ENCODE measurements around the gene EGFL7.
"Not testable (repeated sequence)": the region's sequence is repeated elsewhere in the genome, so short reads cannot be mapped to it uniquely, and the experiment has no call there.

EGFL7 gene

DNA sequence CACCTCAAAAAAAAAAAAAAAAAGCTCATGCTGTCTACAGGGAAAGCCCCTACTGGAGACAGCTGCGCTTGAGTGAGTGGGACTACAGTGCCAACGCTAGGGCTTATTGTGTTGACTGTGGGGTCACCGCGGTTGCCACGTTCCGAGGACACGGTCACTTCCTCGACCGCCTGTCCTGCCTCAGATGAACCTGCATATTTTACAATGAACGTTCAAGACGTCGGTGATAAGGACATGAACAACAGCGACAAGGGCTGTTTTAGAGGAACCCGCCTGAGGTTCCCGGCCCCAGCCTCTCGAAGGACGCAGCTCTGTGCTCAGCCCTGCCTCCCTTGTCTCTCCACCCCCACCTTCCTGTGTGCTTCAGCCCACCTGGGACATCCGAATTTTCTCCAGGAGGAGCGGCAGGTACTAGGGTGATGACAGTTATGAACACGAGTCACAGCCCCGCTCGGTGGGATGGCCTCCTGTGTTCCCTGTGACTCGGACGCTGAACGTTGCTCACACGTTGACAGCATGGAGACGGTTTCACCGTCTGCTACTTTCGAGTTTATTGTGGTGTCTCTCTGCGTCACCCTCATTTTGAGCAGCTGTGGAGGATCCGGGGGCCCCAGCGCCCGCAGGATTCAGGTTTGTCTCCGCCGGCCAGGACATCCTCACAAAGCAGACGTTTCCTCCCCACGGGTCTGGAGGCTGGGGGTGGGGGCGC lies 38.4 kb downstream of the EGFL7 start:
- Histone ChIP-seq H3K27me3 (ENCODE audit: control insufficient read depth in 1 of 2, insufficient read depth in 2 of 2, low read length in 2 of 2) (peaks cover 10% of the 10 kb centered on the region in 2 donors), H3K9me3 (ENCODE audit: control insufficient read depth in 1 of 2, low read length in 2 of 2) (no peaks in the 10 kb centered on the region), H3K4me3 (ENCODE audit: low read depth in 1 of 2, low read length in 2 of 2) (peak overlapping the region; percentile 45 to 46), H3K9ac (ENCODE audit: low read depth in 1 of 2, low read length in 2 of 2) (peak overlapping the region in 1 of 2 donors; percentile 60), H3K27ac (ENCODE audit: low read depth, low read length) (no peak overlapping the region), H3K4me1 (ENCODE audit: control insufficient read depth in 1 of 2, insufficient read depth in 2 of 2, low read length in 2 of 2) (peaks cover 22 to 47% of the 10 kb centered on the region in 2 donors), H3K36me3 (ENCODE audit: control insufficient read depth in 1 of 2, insufficient read depth in 2 of 2, low read length in 2 of 2) (no peaks in the 10 kb centered on the region)

GRCh38 chr9:136701668-136702053 lies 38.9 kb downstream of the EGFL7 start:
- peak overlapping the region in 1 of 2 donors; percentile 45 for H3K4me3 ChIP-seq (ENCODE audit: low read depth in 1 of 2, low read length in 2 of 2)
- H3K27ac ChIP-seq (ENCODE audit: low read depth, low read length), result no peak overlapping the region
- H3K27me3 ChIP-seq (ENCODE audit: control insufficient read depth in 1 of 2, insufficient read depth in 2 of 2, low read length in 2 of 2), result peaks cover 10% of the 10 kb centered on the region in 2 donors
- H3K36me3 ChIP-seq (ENCODE audit: control insufficient read depth in 1 of 2, insufficient read depth in 2 of 2, low read length in 2 of 2), result no peaks in the 10 kb centered on the region
- H3K4me1 ChIP-seq (ENCODE audit: control insufficient read depth in 1 of 2, insufficient read depth in 2 of 2, low read length in 2 of 2), result peaks cover 17 to 43% of the 10 kb centered on the region in 2 donors
- H3K9me3 ChIP-seq (ENCODE audit: control insufficient read depth in 1 of 2, low read length in 2 of 2), result no peaks in the 10 kb centered on the region
- peak overlapping the region in 1 of 2 donors; percentile 60 for H3K9ac ChIP-seq (ENCODE audit: low read depth in 1 of 2, low read length in 2 of 2)

DNA sequence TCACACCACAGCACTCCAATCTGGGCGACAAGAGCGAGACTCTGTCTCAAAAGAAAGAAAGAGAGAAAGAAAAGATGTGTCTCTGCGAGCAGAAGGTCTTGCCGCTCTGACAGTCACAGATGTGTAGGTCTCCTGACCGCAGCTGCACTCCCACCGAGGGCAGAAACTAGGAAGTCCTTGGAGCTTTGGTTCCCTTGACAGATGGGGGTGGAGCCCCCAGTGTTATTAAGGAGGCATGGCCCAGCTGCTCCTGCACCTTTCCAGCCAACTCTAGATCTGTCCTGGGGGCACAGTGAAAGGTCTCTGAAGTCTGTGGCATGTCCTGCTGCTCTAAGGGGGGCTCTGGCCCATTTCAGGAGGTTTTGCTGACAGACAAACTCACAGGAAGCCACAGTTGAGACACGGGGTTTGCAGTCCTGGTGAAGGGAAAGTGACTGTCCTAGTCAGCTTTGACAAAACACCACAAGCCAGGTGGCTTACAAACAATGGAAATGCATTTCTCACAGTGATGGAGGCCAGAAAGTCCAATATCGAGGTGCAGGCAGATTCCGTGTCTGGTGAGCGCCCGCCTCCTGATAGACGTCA lies 40.7 kb downstream of the EGFL7 start:
- Histone ChIP-seq H3K9ac (ENCODE audit: low read depth in 1 of 2, low read length in 2 of 2) (no peak overlapping the region), H3K4me1 (ENCODE audit: control insufficient read depth in 1 of 2, insufficient read depth in 2 of 2, low read length in 2 of 2) (peaks cover 6 to 32% of the 10 kb centered on the region in 2 donors), H3K36me3 (ENCODE audit: control insufficient read depth in 1 of 2, insufficient read depth in 2 of 2, low read length in 2 of 2) (no peaks in the 10 kb centered on the region), H3K9me3 (ENCODE audit: control insufficient read depth in 1 of 2, low read length in 2 of 2) (no peaks in the 10 kb centered on the region), H3K27ac (ENCODE audit: low read depth, low read length) (no peak overlapping the region), H3K27me3 (ENCODE audit: control insufficient read depth in 1 of 2, insufficient read depth in 2 of 2, low read length in 2 of 2) (peaks cover 10% of the 10 kb centered on the region in 2 donors), H3K4me3 (ENCODE audit: low read depth in 1 of 2, low read length in 2 of 2) (no peak overlapping the region)

DNA sequence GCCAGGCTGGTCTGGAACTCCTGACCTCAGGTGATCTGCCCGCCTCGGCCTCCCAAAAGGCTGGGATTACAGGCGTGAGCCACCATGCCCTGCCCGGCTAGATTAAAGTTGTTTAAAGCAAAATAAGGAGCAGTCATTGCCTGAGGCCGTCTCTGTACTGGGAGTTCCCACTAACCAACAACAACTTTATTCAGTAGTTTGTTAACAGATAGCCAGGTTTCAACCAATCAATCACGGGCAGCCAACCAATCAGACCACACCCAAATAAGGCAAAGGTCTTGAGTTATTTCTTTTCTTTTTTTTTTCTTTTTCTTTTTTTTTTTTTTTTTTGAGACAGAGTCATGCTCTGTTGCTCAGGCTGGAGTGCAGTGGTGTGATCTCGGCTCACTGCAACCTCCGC lies 42.0 kb downstream of the EGFL7 start:
- H3K27me3 ChIP-seq (ENCODE audit: control insufficient read depth in 1 of 2, insufficient read depth in 2 of 2, low read length in 2 of 2); H3K27ac ChIP-seq (ENCODE audit: low read depth, low read length); H3K36me3 ChIP-seq (ENCODE audit: control insufficient read depth in 1 of 2, insufficient read depth in 2 of 2, low read length in 2 of 2); H3K9ac ChIP-seq (ENCODE audit: low read depth in 1 of 2, low read length in 2 of 2); H3K4me3 ChIP-seq (ENCODE audit: low read depth in 1 of 2, low read length in 2 of 2); H3K9me3 ChIP-seq (ENCODE audit: control insufficient read depth in 1 of 2, low read length in 2 of 2): not testable (repeated sequence)
- peaks cover 6 to 29% of the 10 kb centered on the region in 2 donors for H3K4me1 ChIP-seq (ENCODE audit: control insufficient read depth in 1 of 2, insufficient read depth in 2 of 2, low read length in 2 of 2)

DNA sequence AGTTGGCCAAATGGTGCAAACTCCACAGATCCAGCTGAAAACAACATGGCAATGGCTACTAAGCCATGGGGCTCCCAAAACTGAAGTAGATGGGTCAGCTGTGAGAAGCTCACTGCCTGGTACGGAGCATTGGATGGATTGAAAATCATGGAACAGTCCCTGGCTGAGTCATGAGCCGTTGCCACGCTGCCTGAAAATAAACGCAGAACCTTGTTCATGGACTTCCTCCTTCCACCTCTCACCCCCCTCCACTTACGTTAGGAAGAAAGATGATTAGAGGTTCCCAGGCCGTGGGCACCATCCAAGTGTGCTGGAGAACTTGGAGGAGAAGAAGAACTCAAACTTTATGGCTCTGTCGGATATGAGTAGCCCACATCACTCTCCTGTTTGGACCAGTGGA lies 42.8 kb downstream of the EGFL7 start:
- Histone ChIP-seq H3K4me3 (ENCODE audit: low read depth in 1 of 2, low read length in 2 of 2) (no peak overlapping the region), H3K9me3 (ENCODE audit: control insufficient read depth in 1 of 2, low read length in 2 of 2) (no peaks in the 10 kb centered on the region), H3K4me1 (ENCODE audit: control insufficient read depth in 1 of 2, insufficient read depth in 2 of 2, low read length in 2 of 2) (peaks cover 6 to 26% of the 10 kb centered on the region in 2 donors), H3K27me3 (ENCODE audit: control insufficient read depth in 1 of 2, insufficient read depth in 2 of 2, low read length in 2 of 2) (peaks cover 5 to 14% of the 10 kb centered on the region in 2 donors), H3K9ac (ENCODE audit: low read depth in 1 of 2, low read length in 2 of 2) (no peak overlapping the region), H3K27ac (ENCODE audit: low read depth, low read length) (no peak overlapping the region), H3K36me3 (ENCODE audit: control insufficient read depth in 1 of 2, insufficient read depth in 2 of 2, low read length in 2 of 2) (no peaks in the 10 kb centered on the region)

- Histone ChIP-seq H3K36me3 (ENCODE audit: control insufficient read depth in 1 of 2, insufficient read depth in 2 of 2, low read length in 2 of 2) (no peaks in the 10 kb centered on the region), H3K27me3 (ENCODE audit: control insufficient read depth in 1 of 2, insufficient read depth in 2 of 2, low read length in 2 of 2) (peaks cover 6 to 11% of the 10 kb centered on the region in 2 donors), H3K9me3 (ENCODE audit: control insufficient read depth in 1 of 2, low read length in 2 of 2) (no peaks in the 10 kb centered on the region), H3K9ac (ENCODE audit: low read depth in 1 of 2, low read length in 2 of 2) (no peak overlapping the region), H3K4me3 (ENCODE audit: low read depth in 1 of 2, low read length in 2 of 2) (no peak overlapping the region), H3K27ac (ENCODE audit: low read depth, low read length) (no peak overlapping the region), H3K4me1 (ENCODE audit: control insufficient read depth in 1 of 2, insufficient read depth in 2 of 2, low read length in 2 of 2) (peaks cover 6 to 13% of the 10 kb centered on the region in 2 donors)
These were observed 44.3 kb downstream of the EGFL7 start for GRCh38 chr9:136707011-136707410.

- H3K4me3 ChIP-seq (ENCODE audit: low read depth in 1 of 2, low read length in 2 of 2), result no peak overlapping the region
- H3K27me3 ChIP-seq (ENCODE audit: control insufficient read depth in 1 of 2, insufficient read depth in 2 of 2, low read length in 2 of 2), result peaks cover 10 to 14% of the 10 kb centered on the region in 2 donors
- H3K27ac ChIP-seq (ENCODE audit: low read depth, low read length), result no peak overlapping the region
- no peaks in the 10 kb centered on the region for H3K36me3 ChIP-seq (ENCODE audit: control insufficient read depth in 1 of 2, insufficient read depth in 2 of 2, low read length in 2 of 2)
- no peaks in the 10 kb centered on the region for H3K9me3 ChIP-seq (ENCODE audit: control insufficient read depth in 1 of 2, low read length in 2 of 2)
- no peak overlapping the region for H3K9ac ChIP-seq (ENCODE audit: low read depth in 1 of 2, low read length in 2 of 2)
- H3K4me1 ChIP-seq (ENCODE audit: control insufficient read depth in 1 of 2, insufficient read depth in 2 of 2, low read length in 2 of 2), result peaks cover 6 to 13% of the 10 kb centered on the region in 2 donors
These were observed 45.3 kb downstream of the EGFL7 start for GRCh38 chr9:136707849-136708517.

DNA sequence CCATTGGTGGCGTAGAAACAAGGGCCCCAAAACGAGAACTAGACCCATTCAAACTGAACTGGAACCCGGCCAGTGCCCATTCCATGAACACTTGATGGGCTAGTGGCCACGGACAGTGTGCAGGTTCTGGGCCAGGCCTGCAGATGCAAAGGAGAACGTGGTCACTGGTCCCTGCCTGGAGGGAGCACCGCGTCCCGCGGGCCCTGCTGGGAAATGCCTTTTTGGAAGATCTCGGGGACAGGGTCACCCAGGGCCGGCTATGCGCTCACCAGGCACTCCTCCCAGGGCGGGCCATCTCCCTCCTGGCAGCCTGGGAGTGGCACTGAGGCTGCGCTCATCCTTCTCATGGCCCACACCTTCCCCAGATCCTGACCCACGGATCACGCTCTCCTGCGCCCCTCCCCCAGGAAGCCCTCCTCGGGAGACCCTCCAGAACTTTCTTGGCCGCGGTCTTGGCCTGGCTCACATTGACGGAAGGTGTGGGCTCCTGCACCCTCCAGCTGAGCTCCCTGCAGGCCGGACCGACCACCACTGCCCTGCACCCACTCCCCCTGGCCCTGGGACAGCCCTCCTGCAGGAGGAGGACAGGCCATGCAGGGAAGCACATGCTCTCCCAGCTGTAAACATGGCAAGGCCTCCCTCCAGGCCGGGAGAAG lies 46.9 kb downstream of the EGFL7 start:
- peaks cover 25 to 30% of the 10 kb centered on the region in 2 donors for H3K27me3 ChIP-seq (ENCODE audit: control insufficient read depth in 1 of 2, insufficient read depth in 2 of 2, low read length in 2 of 2)
- H3K27ac ChIP-seq (ENCODE audit: low read depth, low read length), result no peak overlapping the region
- H3K9ac ChIP-seq (ENCODE audit: low read depth in 1 of 2, low read length in 2 of 2), result no peak overlapping the region

GRCh38 chr9:136710543-136710942 lies 47.8 kb downstream of the EGFL7 start:
- Histone ChIP-seq H3K4me1 (ENCODE audit: control insufficient read depth in 1 of 2, insufficient read depth in 2 of 2, low read length in 2 of 2) (peaks cover under 1% of the 10 kb centered on the region in 2 donors), H3K9me3 (ENCODE audit: control insufficient read depth in 1 of 2, low read length in 2 of 2) (no peaks in the 10 kb centered on the region), H3K4me3 (ENCODE audit: low read depth in 1 of 2, low read length in 2 of 2) (no peak overlapping the region), H3K27ac (ENCODE audit: low read depth, low read length) (no peak overlapping the region), H3K9ac (ENCODE audit: low read depth in 1 of 2, low read length in 2 of 2) (no peak overlapping the region), H3K36me3 (ENCODE audit: control insufficient read depth in 1 of 2, insufficient read depth in 2 of 2, low read length in 2 of 2) (no peaks in the 10 kb centered on the region), H3K27me3 (ENCODE audit: control insufficient read depth in 1 of 2, insufficient read depth in 2 of 2, low read length in 2 of 2) (peaks cover 27 to 36% of the 10 kb centered on the region in 2 donors)

More for the DNA sequence above, 46.9 kb downstream of the EGFL7 start:
- H3K4me1 ChIP-seq (ENCODE audit: control insufficient read depth in 1 of 2, insufficient read depth in 2 of 2, low read length in 2 of 2), result peaks cover 5 to 6% of the 10 kb centered on the region in 2 donors
- no peaks in the 10 kb centered on the region for H3K9me3 ChIP-seq (ENCODE audit: control insufficient read depth in 1 of 2, low read length in 2 of 2)
- no peaks in the 10 kb centered on the region for H3K36me3 ChIP-seq (ENCODE audit: control insufficient read depth in 1 of 2, insufficient read depth in 2 of 2, low read length in 2 of 2)
- no peak overlapping the region for H3K4me3 ChIP-seq (ENCODE audit: low read depth in 1 of 2, low read length in 2 of 2)

- H3K36me3 ChIP-seq (ENCODE audit: control insufficient read depth in 1 of 2, insufficient read depth in 2 of 2, low read length in 2 of 2); H3K9me3 ChIP-seq (ENCODE audit: control insufficient read depth in 1 of 2, low read length in 2 of 2); H3K4me1 ChIP-seq (ENCODE audit: control insufficient read depth in 1 of 2, insufficient read depth in 2 of 2, low read length in 2 of 2); H3K27ac ChIP-seq (ENCODE audit: low read depth, low read length); H3K4me3 ChIP-seq (ENCODE audit: low read depth in 1 of 2, low read length in 2 of 2); H3K9ac ChIP-seq (ENCODE audit: low read depth in 1 of 2, low read length in 2 of 2): not testable (repeated sequence)
- H3K27me3 ChIP-seq (ENCODE audit: control insufficient read depth in 1 of 2, insufficient read depth in 2 of 2, low read length in 2 of 2), result peaks cover 30 to 40% of the 10 kb centered on the region in 2 donors
These were observed 48.5 kb downstream of the EGFL7 start for GRCh38 chr9:136711219-136711648.
